ENCODE data around the gene SLC7A9.
"Not testable (repeated sequence)": the region's sequence is repeated elsewhere in the genome, so short reads cannot be mapped to it uniquely, and the experiment has no call there.

SLC7A9 gene

DNA sequence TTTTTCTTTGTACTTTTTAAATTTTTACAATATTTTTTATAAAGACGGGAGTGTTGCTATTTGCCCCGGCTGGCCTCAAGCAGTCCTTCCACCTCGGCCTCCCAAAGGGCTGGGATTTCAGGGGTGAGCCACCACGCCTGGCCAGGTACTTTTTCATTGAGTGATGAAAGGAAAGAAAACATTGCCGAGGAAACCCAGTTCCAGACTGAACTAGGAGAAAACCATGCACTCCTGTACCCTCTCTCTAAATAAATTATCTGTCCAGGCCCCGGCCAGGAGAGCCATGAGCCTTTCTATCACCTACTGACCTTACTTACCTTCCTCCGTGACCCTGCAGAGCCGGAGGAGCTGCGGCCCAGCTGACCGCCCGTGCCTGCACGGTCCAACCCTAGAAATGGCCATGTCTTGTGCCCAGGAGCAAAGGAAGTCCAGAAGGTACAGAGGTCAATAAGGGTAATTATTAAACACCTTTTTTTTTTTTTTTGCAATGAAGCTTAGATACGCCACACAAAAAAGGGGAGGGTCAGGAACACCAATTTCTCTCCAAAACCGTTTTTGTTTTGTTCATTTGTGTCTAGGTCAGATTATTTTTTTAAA is at the start of gene SLC7A9:
Gene SLC7A9, minus strand, starts transcription at position 399 of the 597 bp plus-strand sequence. CDS start 1,233 bp downstream, outside the sequence.
- DNase-seq (ENCODE audit: low read depth), result no peak

DNA sequence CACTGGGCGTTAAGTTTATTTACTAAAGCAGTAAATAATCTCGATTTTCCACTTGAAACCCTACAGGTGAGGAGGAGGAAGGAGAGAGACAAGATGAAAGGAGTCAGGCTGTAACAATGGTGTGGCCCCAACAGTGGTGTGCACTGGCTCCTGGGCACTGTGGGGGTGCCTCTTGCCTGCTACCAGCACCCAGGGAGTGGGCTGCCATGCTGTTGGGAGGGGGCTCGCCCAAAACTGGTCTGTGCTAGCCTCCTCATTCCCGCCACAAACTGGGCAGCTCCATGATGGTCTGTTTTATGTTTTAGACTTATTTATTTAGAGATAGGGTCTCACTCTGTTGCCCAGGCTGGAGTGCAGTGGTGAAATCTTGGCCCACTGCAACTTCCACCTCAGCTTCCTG is 49.8 kb upstream of the SLC7A9 start:
- DNase-seq (ENCODE audit: low read depth), result no peak

DNA sequence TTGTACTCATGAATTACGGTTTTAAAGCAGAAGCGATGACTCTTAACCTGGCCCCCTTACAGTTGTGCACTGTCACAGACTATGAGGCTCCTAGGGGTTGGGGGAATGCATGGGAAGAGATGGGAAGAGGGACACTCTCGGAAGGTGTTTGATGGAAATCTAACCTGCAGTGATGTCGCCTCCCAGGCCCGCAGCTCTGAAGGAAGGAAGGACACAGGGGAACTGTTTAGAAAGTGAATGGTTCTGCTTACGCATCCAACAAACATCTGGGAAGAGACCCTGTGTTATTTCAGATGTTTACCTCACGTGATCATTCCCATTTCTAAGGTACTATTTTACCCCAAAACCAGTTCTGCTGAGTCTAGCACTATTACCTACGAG is 48.0 kb upstream of the SLC7A9 start:
- DNase-seq (ENCODE audit: low read depth), result no peak

DNA sequence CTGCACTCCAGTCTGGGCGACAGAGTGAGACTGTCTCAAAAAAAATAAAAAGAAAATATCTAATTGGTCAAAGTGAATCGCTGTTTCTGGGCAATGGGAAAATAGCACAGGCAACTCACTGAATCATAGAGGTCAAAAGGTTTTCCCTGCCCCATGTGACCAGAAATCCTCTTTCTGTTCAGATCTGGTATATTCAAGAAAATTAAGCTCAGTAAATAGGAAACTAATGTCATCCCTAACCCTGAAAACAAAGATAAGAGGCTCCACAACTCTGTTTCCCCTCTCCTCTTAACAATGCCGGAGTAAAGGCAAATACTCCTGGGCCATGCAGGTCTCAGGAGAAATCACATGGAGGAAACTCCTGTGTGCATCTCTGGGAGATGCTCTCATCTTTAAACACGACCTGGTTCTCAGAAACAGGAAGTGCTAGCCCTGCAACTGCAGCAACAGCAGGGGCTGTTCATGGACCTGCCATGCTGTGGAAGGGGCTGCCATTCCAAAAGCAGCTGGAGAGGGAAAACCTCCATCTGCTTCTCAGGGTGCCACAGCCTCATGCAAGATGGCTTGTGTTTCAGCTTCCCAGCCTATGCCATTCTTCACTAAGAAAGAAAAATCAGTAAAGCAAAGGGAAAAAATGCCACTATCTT is 47.5 kb upstream of the SLC7A9 start:
- DNase-seq (ENCODE audit: low read depth), result no peak

DNA sequence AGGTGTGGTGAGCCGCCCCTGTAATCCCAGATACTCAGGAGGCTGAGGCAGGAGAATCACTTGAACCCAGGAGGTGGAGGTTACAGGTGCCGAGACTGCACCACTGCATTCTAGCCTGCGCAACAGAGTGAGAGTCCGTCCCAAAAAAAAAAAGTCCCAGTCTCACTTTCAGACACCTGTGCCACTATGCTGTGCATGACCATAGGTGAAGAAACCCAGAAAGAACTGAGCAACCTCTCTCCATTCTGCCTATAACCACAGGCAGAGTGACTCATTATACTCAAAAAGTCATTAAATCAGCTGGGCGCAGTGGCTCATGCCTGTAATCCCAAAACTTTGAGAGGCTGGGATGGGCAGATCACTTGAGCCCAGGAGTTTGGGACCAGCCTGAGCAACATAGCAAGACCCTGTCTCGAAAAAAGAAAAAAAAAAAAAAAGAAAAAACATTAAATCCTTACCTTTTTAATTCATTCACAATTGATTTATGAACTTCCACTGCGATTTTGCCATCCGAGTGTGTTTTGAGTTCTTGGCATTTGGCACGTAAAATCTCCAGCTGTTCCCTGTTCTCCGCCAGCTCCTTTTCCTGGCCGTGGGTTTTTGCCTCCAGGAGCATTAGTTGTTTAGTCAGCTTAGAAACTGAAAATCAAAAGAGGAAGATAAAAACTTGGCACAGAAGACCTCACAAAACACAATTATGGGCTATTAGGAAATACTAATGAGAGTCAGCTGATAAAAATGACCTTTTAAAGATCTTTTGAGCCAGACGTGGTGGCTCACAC is 45.5 kb upstream of the SLC7A9 start:
- no peak for DNase-seq (ENCODE audit: low read depth)

DNA sequence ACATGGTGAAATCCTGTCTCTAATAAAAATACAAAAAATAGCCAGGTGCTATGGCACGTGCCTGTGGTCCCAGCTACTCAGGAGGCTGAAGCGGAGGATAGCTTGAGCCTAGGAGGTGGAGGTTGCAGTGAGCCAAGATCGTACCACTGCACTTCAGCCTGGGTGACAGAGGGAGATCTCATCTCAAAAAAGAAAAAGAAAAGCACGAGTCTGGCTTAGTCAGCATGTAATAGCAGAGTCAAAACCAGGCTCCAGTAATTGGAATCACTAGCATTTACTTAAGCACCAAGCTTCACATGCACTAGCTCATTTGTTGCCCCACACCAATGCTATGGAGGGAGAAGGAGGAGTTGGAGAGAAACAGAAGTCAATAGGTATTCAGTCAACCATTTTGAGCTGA is 41.9 kb upstream of the SLC7A9 start:
- DNase-seq (ENCODE audit: low read depth), result no peak

DNA sequence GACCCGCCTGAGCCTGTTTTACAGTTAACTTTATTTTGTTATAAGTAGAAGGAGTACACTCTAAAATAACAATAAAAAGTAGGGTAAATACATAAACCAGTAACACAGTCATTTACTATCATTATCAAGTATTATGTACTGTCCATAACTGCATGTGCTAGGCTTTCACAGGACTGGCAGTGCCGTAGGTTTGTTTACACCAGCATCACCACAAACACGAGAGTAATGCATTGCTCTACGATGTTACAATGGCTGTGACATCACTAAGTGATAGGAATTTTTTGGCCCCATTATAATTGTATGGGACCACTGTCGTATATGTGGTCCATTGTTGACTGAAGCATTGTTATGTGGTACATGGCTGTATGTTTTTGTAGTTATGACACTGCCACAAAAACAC is 41.3 kb upstream of the SLC7A9 start:
- DNase-seq (ENCODE audit: low read depth), result no peak

DNA sequence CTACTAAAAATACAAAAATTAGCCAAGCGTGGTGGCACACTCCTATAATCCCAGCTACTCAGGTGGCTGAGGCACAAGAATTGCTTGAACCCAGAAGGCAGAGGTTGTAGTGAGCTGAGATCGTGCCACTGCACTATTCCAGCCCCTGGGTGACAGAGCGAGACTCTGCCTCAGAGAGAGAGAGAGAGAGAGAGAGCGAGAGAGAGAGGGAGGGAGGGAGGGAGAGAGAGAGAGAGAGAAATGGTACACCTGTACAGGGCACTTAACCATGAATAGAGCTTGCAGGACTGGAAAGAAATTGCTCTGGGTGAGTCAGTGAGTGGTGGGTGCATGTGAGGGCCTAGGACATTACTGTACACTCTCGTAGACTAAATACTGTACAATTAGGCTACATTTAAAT is 40.5 kb upstream of the SLC7A9 start:
- no peak for DNase-seq (ENCODE audit: low read depth)

DNA sequence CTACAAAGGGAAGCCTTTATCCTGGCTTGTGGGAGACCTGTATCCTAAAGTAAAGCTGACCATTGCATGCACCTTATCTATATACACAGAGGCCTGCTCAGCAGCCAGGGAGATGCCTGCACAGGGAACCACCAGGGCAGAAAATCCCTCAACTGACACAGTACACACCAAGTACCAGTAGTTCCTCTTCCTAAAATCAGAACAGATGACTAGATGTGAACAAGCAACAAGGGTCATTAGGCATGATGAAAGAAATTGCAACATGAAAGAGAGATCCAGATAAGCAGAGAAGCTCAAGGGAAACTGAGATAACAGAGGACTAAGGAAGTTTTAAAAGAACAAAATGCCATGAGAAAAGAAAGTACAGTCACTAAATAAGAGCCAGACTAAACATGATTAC is 39.7 kb upstream of the SLC7A9 start:
- no peak for DNase-seq (ENCODE audit: low read depth)

DNA sequence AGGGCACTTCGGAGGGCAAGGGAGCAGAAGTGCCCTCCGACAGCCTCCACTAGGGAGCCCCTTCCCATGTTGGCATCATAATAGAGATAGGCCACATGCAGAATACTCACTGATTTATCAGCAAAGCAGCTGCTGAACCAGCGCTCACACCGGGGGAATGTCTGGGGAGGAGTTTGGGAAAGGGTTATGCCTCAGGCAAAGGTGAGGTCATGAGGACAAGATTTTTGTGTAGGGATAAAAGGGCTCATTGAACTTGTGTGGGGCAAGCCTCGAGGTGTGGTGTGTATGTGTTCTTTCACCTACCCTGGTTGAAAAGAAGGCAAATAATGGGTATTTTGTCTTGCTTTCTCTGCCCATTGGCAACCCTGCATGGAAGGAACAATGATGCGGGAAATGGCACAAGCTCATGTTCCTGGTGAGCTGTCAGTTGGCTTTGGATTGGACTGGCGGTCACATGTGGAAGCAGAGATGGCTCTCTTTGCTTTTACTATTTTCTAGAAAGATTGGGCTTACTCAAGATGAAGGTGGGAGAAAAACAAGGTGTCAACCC is 39.1 kb upstream of the SLC7A9 start:
- DNase-seq (ENCODE audit: low read depth), result no peak

DNA sequence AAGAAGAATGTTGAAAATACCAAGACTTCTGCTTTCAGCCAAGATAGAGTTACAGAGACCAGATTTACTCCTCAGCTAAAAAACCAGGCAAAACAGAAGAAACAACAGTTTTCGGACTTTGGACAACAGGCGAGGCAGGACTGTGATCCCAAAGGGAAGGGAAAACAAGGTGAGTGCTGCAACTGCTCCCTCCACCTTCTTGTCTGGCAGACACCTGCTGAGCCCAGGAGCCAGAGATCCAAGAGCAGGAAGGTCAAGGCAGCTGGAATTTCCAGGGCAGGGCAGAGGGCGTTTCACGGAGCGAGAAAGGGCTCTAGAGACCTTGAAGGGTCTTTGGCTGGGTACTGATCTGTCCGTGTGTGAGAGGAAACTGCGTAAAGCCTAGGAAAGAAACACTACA is 32.9 kb upstream of the SLC7A9 start:
- no peak for DNase-seq (ENCODE audit: low read depth)

DNA sequence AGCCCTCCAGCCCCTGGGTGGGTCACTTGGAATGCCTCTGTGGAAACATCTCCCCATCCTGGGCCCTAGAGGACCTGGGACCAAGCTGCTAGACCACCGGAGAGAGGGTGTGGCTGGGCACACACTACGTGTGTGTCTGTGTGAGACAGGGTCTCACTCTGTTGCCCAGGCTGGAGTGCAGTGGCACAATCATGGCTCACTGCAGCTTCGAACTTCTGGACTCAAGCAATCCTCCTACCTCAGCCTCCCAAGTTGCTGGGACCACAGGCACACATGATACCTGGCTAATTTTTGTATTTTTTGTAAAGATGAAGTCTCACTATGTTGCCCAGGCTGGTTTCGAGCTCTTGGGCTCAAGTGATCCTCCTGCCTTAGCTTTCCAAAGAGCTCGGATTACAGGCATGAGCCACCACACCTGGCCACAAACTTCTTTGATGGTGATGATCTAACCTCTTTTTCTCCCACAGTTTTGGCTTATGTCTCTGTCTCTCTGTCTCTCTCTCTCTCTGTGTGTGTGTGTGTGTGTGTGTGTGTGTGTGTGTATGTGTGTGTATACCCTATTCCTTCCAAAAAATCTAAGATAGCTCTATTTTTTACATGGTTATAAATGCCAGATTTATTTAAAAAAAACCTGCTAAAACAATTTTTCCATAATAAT is 32.1 kb upstream of the SLC7A9 start:
- no peak for DNase-seq (ENCODE audit: low read depth)

DNA sequence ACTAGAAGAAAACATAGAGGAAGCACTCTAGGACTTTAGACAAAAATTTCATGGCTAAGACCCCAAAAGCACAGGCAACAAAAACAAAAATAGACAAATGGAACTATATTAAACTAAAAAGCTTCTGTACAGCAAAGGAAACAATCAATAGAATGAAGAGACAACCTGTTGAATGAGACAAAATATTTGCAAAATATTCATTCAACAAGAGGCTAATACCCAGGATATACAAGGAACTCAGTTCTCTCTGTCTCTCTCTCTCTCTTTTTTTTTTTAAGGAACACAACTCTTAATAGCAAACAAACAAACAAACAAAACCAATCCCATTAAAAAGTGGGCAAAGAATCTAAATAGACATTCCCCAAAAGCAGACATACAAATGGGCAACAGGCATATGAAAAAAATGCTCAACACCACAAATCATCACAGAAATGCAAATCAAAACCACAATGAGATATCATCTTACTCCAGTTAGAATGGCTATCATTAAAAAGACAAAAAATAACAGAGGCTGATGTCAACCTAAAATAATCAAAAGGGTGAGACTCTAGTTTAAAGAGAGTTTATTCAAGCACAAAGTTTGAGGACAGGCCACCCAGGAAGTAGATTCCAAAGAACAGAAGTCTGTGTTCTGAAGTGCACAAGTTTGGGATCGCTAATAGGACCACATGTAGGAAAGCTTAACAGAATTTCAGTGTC is 27.1 kb upstream of the SLC7A9 start:
- no peak for DNase-seq (ENCODE audit: low read depth)

DNA sequence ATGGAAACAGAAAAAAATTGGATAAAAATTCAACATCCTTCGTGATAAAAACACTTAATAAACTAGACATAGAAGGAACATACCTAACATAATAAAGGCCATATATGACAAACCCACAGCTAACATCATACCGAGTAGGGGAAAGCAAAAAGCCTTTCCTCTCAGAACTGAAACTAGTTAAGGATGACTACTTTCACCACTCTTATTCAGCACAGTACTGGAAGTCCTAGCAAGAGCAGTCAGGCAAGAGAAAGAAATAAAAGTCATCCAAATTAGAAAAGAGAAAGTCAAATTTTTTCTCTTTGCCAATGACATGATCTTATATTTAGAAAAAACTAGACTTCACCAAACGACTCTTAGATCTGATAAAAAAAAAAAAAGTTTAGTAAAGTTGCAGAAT is 25.8 kb upstream of the SLC7A9 start:
- DNase-seq (ENCODE audit: low read depth), result no peak

DNA sequence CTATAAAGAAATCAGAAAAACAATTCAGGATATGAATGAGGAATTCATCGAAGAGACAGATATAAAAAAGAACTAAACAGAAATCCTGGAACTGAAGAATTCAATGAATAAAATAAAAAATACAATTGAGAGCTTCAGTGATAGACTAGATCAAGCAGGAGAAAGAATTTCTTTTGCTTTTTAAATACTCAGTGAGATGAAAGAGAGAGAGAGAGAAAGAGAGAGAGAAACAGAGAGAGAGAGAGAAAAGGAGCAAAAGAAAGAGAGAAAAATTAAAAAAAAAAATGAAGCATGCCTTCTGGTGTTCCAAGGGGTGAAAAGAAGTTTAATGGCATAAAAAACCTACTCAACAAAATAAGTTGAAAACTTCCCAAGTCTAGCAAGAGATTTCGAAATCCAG is 22.0 kb upstream of the SLC7A9 start:
- DNase-seq (ENCODE audit: low read depth), result no peak

DNA sequence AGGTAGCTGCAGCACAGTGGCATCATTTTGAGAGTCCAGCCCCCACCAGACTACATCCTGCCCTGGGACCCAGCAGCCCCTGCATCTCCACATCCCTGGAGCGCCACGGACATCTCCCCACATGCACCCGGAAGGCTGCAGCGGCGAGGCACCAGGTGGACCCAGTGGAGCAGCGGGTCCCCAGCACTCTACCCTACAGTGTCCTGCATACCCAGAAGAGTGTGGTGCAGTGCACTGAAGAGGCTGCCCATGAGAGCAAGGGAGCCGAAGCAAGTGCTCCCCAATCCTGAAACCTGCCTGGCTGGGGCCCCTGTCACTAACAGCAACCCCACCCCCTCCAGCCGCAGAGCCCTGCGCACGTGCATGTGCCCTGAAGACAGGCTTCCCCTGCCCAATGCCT is 21.3 kb upstream of the SLC7A9 start:
- DNase-seq (ENCODE audit: low read depth), result no peak

DNA sequence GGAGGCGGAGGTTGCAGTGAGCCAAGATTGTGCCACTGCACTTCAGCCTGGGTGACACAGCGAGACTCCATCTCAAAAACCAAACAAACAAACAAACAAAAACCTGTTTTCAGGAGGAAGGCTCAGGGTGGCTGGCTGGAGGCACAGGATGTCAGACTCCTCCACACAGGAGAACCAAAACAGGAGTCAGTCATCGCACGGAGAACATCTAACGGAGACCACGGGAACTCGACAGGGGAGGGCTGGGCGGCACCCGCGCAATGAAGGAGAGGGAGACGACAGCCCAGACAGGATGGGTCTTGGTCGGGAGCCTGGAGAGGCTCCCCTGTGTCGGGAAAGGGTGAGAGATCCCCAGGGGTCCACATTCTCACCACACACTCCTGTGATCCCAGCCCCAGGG is 20.8 kb upstream of the SLC7A9 start:
- DNase-seq (ENCODE audit: low read depth), result no peak

DNA sequence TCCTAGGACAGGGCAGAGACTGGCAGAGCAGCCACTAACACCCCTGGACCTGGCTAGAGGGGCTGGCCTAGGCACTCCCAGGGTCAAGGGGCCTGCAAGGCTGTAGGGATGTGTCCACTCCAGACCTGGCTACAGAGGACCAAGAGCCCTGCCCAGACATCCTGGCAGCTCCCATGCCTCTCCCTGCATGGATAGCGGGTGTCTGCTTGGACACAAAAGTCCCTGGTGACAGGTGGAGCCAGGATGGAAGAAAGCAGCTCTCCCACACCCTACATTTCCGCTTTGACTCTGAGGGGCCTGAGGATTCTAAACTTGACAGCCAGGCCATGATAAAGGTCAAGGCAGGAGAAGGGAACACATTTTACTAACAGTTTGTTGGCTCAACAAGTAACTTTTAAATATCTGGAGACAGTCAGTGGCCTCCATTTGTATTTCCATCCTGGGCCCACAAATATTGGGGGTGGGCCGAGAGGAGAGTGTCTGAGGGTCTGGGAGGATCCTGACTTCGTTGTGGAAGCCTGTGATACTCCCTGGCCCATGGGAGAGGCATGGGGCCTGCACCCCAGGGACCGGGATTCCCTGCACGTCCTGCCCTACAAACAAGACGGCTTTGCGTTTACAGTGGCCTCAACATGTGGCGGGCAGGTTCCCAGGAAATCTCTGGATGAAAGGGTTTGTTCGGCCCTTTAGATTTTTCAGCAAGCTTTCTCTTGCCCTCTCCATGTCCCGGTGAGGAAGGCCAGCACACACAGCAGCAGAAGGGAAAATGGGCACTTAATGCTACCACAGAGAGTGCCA is 19.8 kb upstream of the SLC7A9 start:
- DNase-seq (ENCODE audit: low read depth), result no peak

DNA sequence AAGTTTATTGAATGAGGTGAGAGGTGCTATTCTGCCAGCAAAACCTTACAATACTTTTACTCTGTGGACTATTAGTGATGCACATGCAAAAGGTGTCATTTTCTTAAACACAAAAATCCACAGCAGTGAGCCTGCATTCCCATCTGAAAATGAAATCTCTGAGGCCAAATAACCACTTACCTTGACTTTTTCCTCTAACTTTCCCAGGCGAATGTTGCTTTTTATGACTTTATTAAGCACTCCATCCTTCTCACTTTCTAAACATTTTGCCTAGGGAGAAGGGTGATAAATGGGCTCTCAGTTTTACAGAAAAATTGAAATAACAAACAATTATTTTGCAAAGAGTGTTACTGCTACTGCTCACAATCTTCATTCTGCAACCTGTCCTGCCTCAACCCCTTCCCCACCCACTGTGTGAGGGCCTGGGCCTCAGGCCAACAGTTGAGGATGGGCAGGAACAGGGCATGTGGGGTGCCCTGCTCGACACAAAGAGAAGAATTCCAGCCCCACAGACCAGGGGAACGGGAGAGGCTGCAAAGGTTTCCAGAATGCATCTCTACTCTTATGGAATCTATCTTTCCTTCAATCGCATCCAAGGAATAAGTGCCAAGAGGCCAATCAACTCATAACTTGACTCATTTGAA is 18.1 kb upstream of the SLC7A9 start:
- no peak for DNase-seq (ENCODE audit: low read depth)

DNA sequence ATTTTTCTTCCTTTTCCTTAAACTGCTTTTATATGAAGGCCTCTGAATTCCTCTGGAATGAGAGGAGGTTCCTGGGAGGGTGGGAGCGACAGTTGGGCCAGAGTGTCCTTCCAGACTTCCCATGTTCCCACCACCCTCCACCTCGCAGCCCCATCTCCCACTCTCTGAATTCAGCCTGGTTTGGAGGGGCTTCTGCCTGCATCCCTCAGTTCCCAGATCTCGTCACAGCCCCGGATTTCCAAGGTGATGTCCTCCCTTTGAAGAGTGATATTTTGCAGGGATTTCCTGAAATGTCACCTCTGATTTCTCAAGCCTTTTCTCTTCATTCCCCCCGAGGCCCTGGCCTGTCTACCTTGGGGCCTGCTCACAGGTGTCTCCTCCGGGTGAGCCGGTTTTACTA is 16.7 kb upstream of the SLC7A9 start:
- no peak for DNase-seq (ENCODE audit: low read depth)

DNA sequence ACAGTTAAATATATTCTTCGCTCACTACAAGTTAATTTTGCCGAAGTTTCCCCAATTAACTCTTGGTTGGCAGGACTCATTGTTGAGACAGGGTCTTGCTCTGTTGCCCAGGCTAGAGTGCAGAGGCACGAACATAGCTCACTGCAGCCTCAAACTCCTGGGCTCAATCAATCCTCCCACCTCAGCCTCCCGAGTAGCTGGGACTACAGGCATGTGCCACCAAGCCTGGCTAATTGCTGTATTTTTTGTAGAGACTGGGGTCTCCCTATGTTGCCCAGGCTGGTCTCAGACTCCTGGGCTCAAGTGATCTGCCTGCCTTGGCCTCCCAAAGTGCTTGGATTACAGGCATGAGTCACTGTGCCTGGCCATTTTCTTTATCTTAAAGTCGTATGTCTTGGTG is 15.7 kb upstream of the SLC7A9 start:
- DNase-seq (ENCODE audit: low read depth), result not testable (repeated sequence)
